DLD1 (cell line): Measurements from ENCODE around the gene TRPV4.

Experiments
- in situ Hi-C: cut with HindIII; loops from 2 replicates; pipeline ENCODE4 v1.10.0; 2017; ENCODE audit warnings: low sequenced_read_pairs

Gene TRPV4

GRCh38 chr12:109829667-109830066 is 3.5 kb downstream of the TRPV4 start:
- in situ Hi-C loops: no loop called here

GRCh38 chr12:109828754-109829511 is 4.3 kb downstream of the TRPV4 start:
- in situ Hi-C loops: no loop called here

- in situ Hi-C loops: no loop called here
Measured at GRCh38 chr12:109827566-109828550, 5.3 kb downstream of the TRPV4 start.

GRCh38 chr12:109827080-109827479 is 6.1 kb downstream of the TRPV4 start:
- in situ Hi-C loops: no loop called here

GRCh38 chr12:109824731-109825130 is 8.5 kb downstream of the TRPV4 start:
- in situ Hi-C loops: no loop called here

- in situ Hi-C loops: no loop called here
Measured at GRCh38 chr12:109822951-109823411, 10.2 kb downstream of the TRPV4 start.

GRCh38 chr12:109822416-109822815 is 10.8 kb downstream of the TRPV4 start:
- in situ Hi-C loops: no loop called here

- in situ Hi-C loops: no loop called here
Measured at GRCh38 chr12:109821968-109822367, 11.2 kb downstream of the TRPV4 start.

GRCh38 chr12:109820816-109821381 is 12.3 kb downstream of the TRPV4 start:
- in situ Hi-C loops: no loop called here

- in situ Hi-C loops: loop anchor here (10.0 kb wide), 1 partner anchor 146 kb away; no protein-coding TSS in a partner anchor
Measured at GRCh38 chr12:109818905-109819500, 14.2 kb downstream of the TRPV4 start.

- in situ Hi-C loops: loop anchor here (10.0 kb wide), 1 partner anchor 147 kb away; no protein-coding TSS in a partner anchor
Measured at GRCh38 chr12:109818253-109818652, 14.9 kb downstream of the TRPV4 start.

GRCh38 chr12:109817627-109818231 is 15.5 kb downstream of the TRPV4 start:
- in situ Hi-C loops: loop anchor here (10.0 kb wide), 1 partner anchor 147 kb away; no protein-coding TSS in a partner anchor

- in situ Hi-C loops: loop anchor here (10.0 kb wide), 1 partner anchor 148 kb away; no protein-coding TSS in a partner anchor
Measured at GRCh38 chr12:109816870-109817269, 16.3 kb downstream of the TRPV4 start.

- in situ Hi-C loops: loop anchor here (10.0 kb wide), 1 partner anchor 149 kb away; no protein-coding TSS in a partner anchor
Measured at GRCh38 chr12:109815757-109816617, 17.2 kb downstream of the TRPV4 start.

GRCh38 chr12:109815225-109815624 is 18.0 kb downstream of the TRPV4 start:
- in situ Hi-C loops: loop anchor here (10.0 kb wide), 1 partner anchor 150 kb away; no protein-coding TSS in a partner anchor

- in situ Hi-C loops: loop anchor here (10.0 kb wide), 1 partner anchor 150 kb away; no protein-coding TSS in a partner anchor
Measured at GRCh38 chr12:109814600-109815150, 18.5 kb downstream of the TRPV4 start.

GRCh38 chr12:109813810-109814416 is 19.3 kb downstream of the TRPV4 start:
- in situ Hi-C loops: loop anchor here (10.0 kb wide), 1 partner anchor 151 kb away; no protein-coding TSS in a partner anchor

- in situ Hi-C loops: loop anchor here (10.0 kb wide), 1 partner anchor 153 kb away; no protein-coding TSS in a partner anchor
Measured at GRCh38 chr12:109811624-109811995, 21.6 kb downstream of the TRPV4 start.
